Glutamatergic neuron (in vitro differentiated cells): ENCODE measurements around the gene PTTG1IP. TPM values are rescaled to one million over a fixed set of nuclear protein-coding genes. Genes with fewer than 3 reads are reported as not detected.
"Not testable (repeated sequence)": the region's sequence is repeated elsewhere in the genome, so short reads cannot be mapped to it uniquely, and the experiment has no call there.

Experiments
- DNase-seq: peaks from one replicate; pipeline ENCODE4 v3.0.0; 2022
- H3K27ac Mint-ChIP-seq: one replicate; pipeline ENCODE4 v1.8.0; 2020; ENCODE audit warnings: mild to moderate bottlenecking, mixed read lengths, inconsistent platforms; ENCODE audit not compliant: unreplicated experiment
- H3K27me3 Mint-ChIP-seq: one replicate; pipeline ENCODE4 v1.8.0; 2020; ENCODE audit warnings: mild to moderate bottlenecking, moderate library complexity, mixed read lengths, inconsistent platforms; ENCODE audit not compliant: unreplicated experiment
- H3K36me3 Mint-ChIP-seq: one replicate; pipeline ENCODE4 v1.8.0; 2020; ENCODE audit warnings: mild to moderate bottlenecking, mixed read lengths, inconsistent platforms; ENCODE audit not compliant: unreplicated experiment
- H3K4me1 Mint-ChIP-seq: one replicate; pipeline ENCODE4 v1.8.0; 2020; ENCODE audit warnings: mild to moderate bottlenecking, low read depth, mixed read lengths, inconsistent platforms; ENCODE audit not compliant: unreplicated experiment
- H3K4me3 Mint-ChIP-seq: one replicate; pipeline ENCODE4 v1.8.0; 2020; ENCODE audit warnings: mild to moderate bottlenecking, mixed read lengths, inconsistent platforms; ENCODE audit not compliant: unreplicated experiment
- H3K9me3 Mint-ChIP-seq: one replicate; pipeline ENCODE4 v1.8.0; 2020; ENCODE audit warnings: mild to moderate bottlenecking, moderate library complexity, mixed read lengths, inconsistent platforms; ENCODE audit not compliant: unreplicated experiment
- total RNA-seq: library from RNA; stranded (reverse); fragmentation: NEBNext Ultra II Directional; extraction: Animal tissue kit (Norgen Biotek cat#: 25700); gene quantifications from one replicate; pipeline ENCODE4 v1.2.1, GENCODE V29; 2021; ENCODE audit not compliant: unreplicated experiment
- TF ChIP-seq, protein P1 (sequence below): fragments of 200-600 bp; sonication (generic); IDR thresholded peaks from one replicate; pipeline ENCODE4 v1.5.0; 2021; ENCODE audit not compliant: partially characterized antibody, unreplicated experiment

Gene PTTG1IP
- total RNA-seq, 1 donor from 2014 or later = 249 TPM

GRCh38 chr21:44835647-44835973 lies 37.9 kb downstream of the PTTG1IP start:
- Mint-ChIP-seq H3K4me1 (peaks cover 6% of the 10 kb centered on the region), H3K27ac (no peak overlapping the region), H3K9me3 (peaks cover 3% of the 10 kb centered on the region), H3K27me3 (peaks cover 11% of the 10 kb centered on the region), H3K4me3 (no peak overlapping the region), H3K36me3 (peaks cover 8% of the 10 kb centered on the region)
- TF ChIP-seq, protein P1, sequence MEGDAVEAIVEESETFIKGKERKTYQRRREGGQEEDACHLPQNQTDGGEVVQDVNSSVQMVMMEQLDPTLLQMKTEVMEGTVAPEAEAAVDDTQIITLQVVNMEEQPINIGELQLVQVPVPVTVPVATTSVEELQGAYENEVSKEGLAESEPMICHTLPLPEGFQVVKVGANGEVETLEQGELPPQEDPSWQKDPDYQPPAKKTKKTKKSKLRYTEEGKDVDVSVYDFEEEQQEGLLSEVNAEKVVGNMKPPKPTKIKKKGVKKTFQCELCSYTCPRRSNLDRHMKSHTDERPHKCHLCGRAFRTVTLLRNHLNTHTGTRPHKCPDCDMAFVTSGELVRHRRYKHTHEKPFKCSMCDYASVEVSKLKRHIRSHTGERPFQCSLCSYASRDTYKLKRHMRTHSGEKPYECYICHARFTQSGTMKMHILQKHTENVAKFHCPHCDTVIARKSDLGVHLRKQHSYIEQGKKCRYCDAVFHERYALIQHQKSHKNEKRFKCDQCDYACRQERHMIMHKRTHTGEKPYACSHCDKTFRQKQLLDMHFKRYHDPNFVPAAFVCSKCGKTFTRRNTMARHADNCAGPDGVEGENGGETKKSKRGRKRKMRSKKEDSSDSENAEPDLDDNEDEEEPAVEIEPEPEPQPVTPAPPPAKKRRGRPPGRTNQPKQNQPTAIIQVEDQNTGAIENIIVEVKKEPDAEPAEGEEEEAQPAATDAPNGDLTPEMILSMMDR = no peak
- no peak for DNase-seq

GRCh38 chr21:44834951-44835646 lies 38.4 kb downstream of the PTTG1IP start:
- no peak for DNase-seq
- Mint-ChIP-seq H3K27ac (peak overlapping the region; percentile 22), H3K27me3 (peaks cover 11% of the 10 kb centered on the region), H3K4me1 (peaks cover 6% of the 10 kb centered on the region), H3K36me3 (peaks cover 8% of the 10 kb centered on the region), H3K9me3 (peaks cover 3% of the 10 kb centered on the region), H3K4me3 (no peak overlapping the region)
- TF ChIP-seq, protein P1 = no peak

- no peak overlapping the region for H3K27ac Mint-ChIP-seq
- H3K27me3 Mint-ChIP-seq = peaks cover 9% of the 10 kb centered on the region
- DNase-seq = no peak
- peaks cover 14% of the 10 kb centered on the region for H3K36me3 Mint-ChIP-seq
- peaks cover 6% of the 10 kb centered on the region for H3K4me1 Mint-ChIP-seq
- peaks cover 3% of the 10 kb centered on the region for H3K9me3 Mint-ChIP-seq
- TF ChIP-seq, protein P1 = no peak
- no peak overlapping the region for H3K4me3 Mint-ChIP-seq
Measured at GRCh38 chr21:44834231-44834950, 39.1 kb downstream of the PTTG1IP start.

GRCh38 chr21:44833663-44834062 lies 39.8 kb downstream of the PTTG1IP start:
- peaks cover 6% of the 10 kb centered on the region for H3K4me1 Mint-ChIP-seq

GRCh38 chr21:44832516-44833255 lies 40.8 kb downstream of the PTTG1IP start:
- not testable (repeated sequence) for DNase-seq, H3K9me3 Mint-ChIP-seq, H3K4me3 Mint-ChIP-seq, H3K27ac Mint-ChIP-seq, H3K27me3 Mint-ChIP-seq, H3K4me1 Mint-ChIP-seq
- H3K36me3 Mint-ChIP-seq = peaks cover 28% of the 10 kb centered on the region

More at GRCh38 chr21:44833663-44834062, 39.8 kb downstream of the PTTG1IP start:
- Mint-ChIP-seq H3K9me3 (peaks cover under 1% of the 10 kb centered on the region), H3K4me3 (no peak overlapping the region), H3K27me3 (peaks cover 9% of the 10 kb centered on the region), H3K27ac (no peak overlapping the region), H3K36me3 (peaks cover 18% of the 10 kb centered on the region)
- no peak for DNase-seq
- TF ChIP-seq, protein P1 = no peak
